EH (cell line): ENCODE results near the gene NIT2.
A peak's percentile ranks its signal among the peaks of the same experiment; 100 is the strongest.
"Not testable (repeated sequence)": the region's sequence is repeated elsewhere in the genome, so short reads cannot be mapped to it uniquely, and the experiment has no call there.

ENCODE experiments used
- DNase-seq: peaks from one replicate; pipeline ENCODE4 v3.0.0-alpha.2; 2015; ENCODE audit warnings: low read depth

Gene NIT2, protein sequence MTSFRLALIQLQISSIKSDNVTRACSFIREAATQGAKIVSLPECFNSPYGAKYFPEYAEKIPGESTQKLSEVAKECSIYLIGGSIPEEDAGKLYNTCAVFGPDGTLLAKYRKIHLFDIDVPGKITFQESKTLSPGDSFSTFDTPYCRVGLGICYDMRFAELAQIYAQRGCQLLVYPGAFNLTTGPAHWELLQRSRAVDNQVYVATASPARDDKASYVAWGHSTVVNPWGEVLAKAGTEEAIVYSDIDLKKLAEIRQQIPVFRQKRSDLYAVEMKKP

GRCh38 chr3:100334488-100335351 is at the start of gene NIT2:
Gene NIT2, plus strand, starts transcription at chr3:100334757. Its CDS starts 35 bp downstream, at chr3:100334792.
- DNase-seq = peak; percentile 81

DNA sequence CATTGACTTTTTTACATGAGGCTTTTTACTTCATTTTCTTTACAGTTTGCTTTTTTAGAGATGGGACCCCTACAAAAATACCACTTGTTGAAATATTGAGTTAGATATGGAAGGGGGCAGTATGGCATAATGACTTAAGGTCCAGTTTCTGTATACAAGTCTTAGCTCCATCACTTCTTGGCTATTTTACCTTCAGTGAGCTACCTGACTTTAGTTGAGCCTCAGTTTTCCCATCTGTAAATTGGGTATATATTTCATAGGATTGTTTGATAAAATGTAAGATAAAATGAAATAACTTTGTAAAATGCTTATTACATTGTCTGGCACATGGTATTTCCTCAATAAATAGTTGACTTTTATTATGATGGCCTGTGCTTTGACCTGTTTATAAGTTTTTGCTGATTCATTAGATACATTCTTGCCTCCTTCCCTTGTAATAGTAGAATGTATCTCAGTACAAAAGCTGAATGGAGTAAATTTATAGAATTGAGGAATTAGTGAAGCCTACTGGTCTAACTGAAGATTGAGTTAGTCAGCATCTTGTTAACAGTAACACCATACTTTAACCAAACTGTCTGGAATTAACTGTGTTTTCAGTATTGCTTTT is 46.2 kb upstream of the NIT2 start:
- peak; percentile 26 for DNase-seq

DNA sequence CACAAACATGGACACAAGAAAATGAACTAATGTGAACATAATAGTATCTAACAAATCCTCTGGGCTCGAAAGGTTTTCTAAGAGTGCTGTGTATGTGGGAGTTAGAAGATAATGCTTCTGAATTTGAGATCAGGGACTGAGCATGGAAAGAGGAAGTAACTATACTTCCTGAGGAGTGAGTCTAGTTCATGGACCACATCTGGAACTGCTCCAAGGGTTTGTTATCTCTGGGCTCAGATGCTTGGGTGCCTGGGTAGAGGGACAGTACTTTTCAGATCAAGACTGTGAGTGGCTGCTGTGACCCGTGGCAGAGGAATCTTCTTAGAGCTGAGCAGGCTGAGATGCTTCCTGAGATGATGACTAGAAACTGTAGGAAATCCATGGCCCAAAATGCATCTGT is 45.2 kb upstream of the NIT2 start:
- DNase-seq = peak; percentile 69

GRCh38 chr3:100295089-100295488 is 39.5 kb upstream of the NIT2 start:
- DNase-seq = no peak

DNA sequence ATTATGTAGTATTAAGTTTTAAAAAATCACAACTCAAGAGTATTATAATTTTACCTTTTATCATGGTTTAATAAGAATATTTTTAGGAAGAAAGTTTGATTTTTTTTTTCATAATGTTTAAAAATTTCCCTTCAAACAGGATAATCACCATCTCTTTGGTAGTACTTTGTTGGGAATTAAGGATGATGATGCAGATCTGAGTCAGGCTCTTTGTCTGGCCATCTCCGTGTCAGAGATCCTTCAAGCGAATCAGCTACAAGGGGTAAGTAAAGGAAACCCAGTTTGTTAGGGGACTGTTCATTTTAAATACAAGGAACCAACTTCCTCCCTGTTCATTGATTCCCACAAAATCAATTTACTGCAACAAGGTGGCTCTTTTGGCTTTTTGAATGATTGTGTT is 36.8 kb upstream of the NIT2 start:
- peak; percentile 46 for DNase-seq

DNA sequence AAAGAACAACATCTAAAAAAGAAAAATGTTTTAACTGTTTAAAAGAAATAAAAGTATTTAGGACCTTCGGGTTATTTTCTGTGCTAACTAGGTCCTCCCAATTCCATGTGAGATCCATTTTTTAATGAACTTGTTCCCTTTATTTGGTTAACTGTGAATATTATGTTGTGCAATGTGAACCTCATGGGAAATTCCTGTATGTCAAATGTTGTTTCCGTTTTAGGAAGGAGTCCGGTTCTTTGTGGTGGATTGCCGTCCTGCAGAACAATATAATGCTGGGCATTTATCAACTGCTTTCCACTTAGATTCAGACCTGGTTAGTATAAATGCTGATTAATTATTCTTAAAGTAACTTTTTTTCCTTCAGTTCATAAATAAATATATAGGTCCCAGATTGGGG is 35.5 kb upstream of the NIT2 start:
- no peak for DNase-seq

- DNase-seq = no peak
Measured at GRCh38 chr3:100306695-100307094, 27.9 kb upstream of the NIT2 start.

GRCh38 chr3:100310355-100310965 is 24.1 kb upstream of the NIT2 start:
- no peak for DNase-seq

DNA sequence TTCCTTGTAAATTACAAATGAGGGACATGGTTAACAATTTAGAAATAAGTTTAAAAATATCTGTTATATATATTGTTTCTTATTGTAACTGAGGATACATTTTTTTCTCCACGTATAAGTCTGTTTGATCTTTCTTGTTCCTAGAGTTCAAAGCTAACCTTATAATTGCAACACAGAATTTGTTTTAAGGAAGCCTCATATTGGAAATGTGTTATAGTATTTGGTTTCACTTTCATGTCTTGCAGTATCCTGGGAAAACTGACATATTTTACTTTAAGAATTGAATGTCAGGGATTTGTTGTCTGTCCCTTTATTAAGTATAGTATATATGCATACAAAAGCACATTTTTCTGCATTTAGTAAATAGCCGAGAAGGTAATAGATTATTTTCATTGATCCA is 23.5 kb upstream of the NIT2 start:
- DNase-seq = no peak

DNA sequence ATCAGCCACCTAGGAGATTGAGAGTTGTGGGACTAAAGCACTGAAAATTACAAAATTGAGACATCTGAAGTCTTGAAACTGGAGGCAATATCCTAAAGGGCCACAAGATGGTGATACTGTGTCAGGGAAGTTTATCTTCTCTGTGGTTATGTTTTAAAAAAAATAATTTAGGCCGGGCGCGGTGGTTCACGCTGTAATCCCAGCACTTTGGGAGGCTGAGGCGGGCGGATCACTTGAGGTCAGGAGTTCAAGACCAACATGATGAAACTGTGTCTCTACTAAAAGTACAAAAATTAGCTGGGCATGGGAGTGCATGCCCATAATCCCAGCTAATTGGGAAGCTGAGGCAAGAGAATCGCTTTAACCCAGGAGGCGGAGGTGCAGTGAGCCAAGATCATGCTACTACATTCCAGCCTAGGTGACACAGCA is 17.9 kb upstream of the NIT2 start:
- peak; percentile 68 for DNase-seq

DNA sequence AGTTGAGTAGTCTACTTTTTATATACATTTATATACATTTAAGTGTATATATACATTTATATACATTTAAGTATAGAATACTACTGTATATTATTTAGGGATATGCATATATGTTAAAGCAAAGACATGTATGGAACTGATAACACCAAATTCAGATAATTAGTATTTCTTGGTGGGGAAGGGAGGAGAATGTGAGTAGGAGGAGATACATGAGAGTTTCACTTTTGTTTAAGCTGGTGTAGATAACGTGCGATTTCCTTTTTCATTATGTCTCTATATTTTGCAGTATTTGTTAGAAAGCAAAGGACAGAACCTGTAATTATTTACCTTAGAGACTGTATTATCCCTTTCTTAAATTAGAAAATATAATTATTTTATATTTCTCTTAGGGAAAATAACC is 16.6 kb upstream of the NIT2 start:
- DNase-seq = no peak

DNA sequence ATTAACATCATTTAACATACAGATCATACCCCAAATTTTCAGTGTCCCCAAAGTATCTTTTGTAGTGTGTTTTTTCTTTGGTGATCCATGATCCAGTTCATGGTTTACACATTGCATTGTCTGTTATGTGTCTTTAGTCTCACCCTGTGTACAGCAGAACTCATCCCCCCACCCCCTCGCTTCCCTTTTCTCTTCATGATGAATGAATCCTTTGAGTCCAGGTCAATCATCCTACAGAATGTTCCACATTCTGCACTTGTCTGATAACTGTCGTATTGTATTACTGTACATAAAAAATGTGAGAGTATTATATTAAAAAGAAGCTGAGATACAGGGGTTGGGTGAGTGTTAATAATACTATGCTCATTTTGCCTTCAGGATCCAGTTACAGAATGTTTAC is 14.6 kb upstream of the NIT2 start:
- DNase-seq = no peak

GRCh38 chr3:100324044-100324443 is 10.5 kb upstream of the NIT2 start:
- no peak for DNase-seq

- no peak for DNase-seq
Measured at GRCh38 chr3:100325827-100326226, 8.7 kb upstream of the NIT2 start.

GRCh38 chr3:100327377-100327776 is 7.2 kb upstream of the NIT2 start:
- DNase-seq = not testable (repeated sequence)

DNA sequence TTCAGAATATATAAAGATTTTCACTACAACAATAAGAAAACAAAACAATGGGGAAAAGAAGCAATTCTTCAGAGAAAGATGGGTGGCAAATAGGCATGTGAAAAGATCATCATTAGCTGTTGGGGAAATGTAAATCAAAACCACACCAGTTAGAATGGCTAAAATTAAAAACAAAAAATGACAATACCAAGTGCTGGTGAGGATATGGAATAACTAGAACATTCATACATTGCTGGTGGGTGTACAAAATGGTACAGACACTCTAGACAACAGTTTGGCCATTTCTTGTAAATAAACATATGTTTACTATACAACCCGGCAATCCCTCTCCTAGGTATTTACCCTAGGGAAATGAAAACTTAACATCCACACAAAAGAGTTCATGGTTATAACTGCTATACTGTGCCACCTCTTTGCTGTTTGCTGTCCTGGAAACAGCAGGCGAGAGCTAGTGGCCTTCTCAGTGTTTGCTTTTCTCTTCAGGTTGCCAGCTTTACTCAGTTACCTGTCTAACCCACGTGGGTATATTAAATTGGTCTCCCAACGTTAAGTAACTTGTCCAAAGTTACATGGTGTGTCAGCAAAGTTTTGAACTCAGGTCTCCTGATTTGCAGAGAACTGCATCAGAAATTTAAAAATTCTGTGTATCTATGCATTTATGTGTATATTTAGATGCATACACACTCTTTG is 4.6 kb upstream of the NIT2 start:
- no peak for DNase-seq

GRCh38 chr3:100330651-100331050 is 3.9 kb upstream of the NIT2 start:
- DNase-seq = no peak

DNA sequence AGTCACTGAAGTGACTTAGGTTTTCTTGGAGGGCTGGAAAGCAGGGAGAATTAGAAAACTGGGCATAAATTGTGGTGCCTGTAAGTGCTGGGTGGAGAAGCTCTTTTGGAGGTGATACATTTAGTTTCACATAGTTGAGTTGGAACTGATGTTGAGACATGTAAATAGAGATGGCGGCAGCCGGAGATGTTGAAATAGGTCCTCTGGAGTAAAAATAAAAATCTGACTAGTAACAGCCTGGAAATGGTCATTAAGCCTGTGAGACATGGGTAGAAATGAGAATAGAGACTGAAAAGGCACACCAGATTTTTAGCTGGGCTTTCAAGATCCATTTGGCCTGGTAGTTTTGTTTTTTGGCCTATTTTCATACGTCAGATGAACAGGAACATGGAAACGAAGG is 2.9 kb upstream of the NIT2 start:
- no peak for DNase-seq

DNA sequence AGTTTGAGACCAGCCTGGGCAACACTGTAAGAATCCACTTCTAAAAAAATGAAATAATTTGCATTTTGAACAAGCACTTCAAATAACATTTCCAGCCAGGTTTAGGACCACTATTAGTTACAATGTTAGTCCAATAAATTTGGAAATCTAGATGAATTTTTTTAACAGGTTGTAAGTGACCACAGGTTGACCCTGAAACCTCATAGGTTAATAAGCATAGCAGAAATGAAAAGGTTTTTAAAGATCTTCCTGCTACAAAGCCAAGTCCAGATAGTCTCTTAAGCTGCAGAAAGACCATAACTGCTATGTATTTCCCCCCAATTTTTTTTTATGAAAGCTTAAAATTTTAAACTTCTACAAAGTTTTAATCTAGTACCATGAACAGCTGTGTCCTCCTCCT is 1.5 kb upstream of the NIT2 start:
- no peak for DNase-seq

- no peak for DNase-seq
Measured at GRCh38 chr3:100333970-100334487, 528 bp upstream of the NIT2 start.

DNA sequence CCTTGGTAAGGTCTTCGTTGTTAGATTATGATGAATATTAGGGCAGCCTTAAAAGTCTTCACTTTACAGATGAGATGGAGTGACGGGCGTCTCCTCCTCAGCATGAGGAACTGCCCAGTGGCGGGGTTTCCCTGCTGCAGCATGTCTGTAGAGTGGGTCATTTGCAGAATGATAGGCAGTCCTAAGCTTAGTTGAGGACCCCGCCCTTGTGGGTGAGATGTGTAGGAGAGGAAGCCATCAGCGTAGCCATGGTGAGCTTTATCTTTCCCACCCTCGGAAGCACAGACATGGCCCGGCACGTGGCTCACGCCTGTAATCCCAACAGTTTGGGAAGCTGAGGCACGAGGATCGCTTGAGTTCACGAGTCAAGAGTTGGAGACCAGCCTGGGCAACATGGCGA is 877 bp downstream of the NIT2 start:
- peak; percentile 25 for DNase-seq

GRCh38 chr3:100336229-100336628 is 1.7 kb downstream of the NIT2 start:
- not testable (repeated sequence) for DNase-seq
